Sigmoid colon (tissue), 4 donors: Measurements from ENCODE around the gene DNAJC25.

Source experiments
- CTCF ChIP-seq, 4 experiments: fragments of 450-650 bp in 3 of 4; fragments of 200-600 bp in 1 of 4; IDR thresholded peaks; one replicate each; pipeline ENCODE4 v1.5.1; 2016 to 2019; ENCODE audit warnings: antibody characterized with exemption in 4 of 4, mild to moderate bottlenecking in 3 of 4, moderate library complexity in 2 of 4
- POLR2AphosphoS5 ChIP-seq, 4 donors: sonication (generic); formaldehyde crosslinking; IDR thresholded peaks; one replicate each; pipeline ENCODE4 v1.6.1; 2017; ENCODE audit warnings: antibody characterized with exemption in 4 of 4

- no peak for TF ChIP-seq CTCF (IDR thresholded peaks at IDR 0.05)
- TF ChIP-seq POLR2AphosphoS5 (IDR thresholded peaks at IDR 0.05): no peak
Measured at GRCh38 chr9:111601237-111602018, 29.7 kb upstream of the DNAJC25 start.
